Transverse colon (tissue), 4 donors: ENCODE measurements around the gene TSTD1. TPM values are rescaled to one million over a fixed set of nuclear protein-coding genes. Genes with fewer than 3 reads are reported as not detected.

Experiments
- DNase-seq: peaks from one replicate; pipeline ENCODE4 v3.0.0-alpha.2; 2019
- H3K27ac ChIP-seq, 4 donors: fragments of 200-600 bp; sonication (generic); 2 replicates each; pipeline ENCODE4 v1.5.1; 2016 to 2018; ENCODE audit warnings: inconsistent platforms in 4 of 4
- H3K27me3 ChIP-seq: fragments of 200-600 bp; sonication (generic); 2 replicates; pipeline ENCODE4 v1.5.1; 2017; ENCODE audit warnings: inconsistent platforms
- H3K36me3 ChIP-seq, 4 donors: fragments of 200-600 bp; sonication (generic); 2 replicates each; pipeline ENCODE4 v1.5.1; 2017 to 2019; ENCODE audit warnings: inconsistent platforms in 4 of 4
- H3K4me1 ChIP-seq, 4 donors: fragments of 200-600 bp; sonication (generic); 2 replicates each; pipeline ENCODE4 v1.5.1; 2017 to 2020; ENCODE audit warnings: inconsistent platforms in 4 of 4
- H3K4me3 ChIP-seq, 4 donors: fragments of 200-600 bp; sonication (generic); 1 replicate in 1 of 4; 2 replicates in 3 of 4; pipeline versions ENCODE4 v1.5.1 to v1.6.1; 2017 to 2019; ENCODE audit warnings: inconsistent platforms in 4 of 4
- H3K9me3 ChIP-seq, 2 donors: fragments of 200-600 bp; sonication (generic); 2 replicates each; pipeline ENCODE4 v1.5.1; 2017 to 2019; ENCODE audit warnings: inconsistent platforms in 2 of 2
- EP300 ChIP-seq: sonication (generic); formaldehyde crosslinking; IDR thresholded peaks from one replicate; pipeline ENCODE4 v1.6.1; 2017; ENCODE audit warnings: antibody characterized with exemption, low read depth
- POLR2A ChIP-seq: fragments of 450-650 bp; IDR thresholded peaks from one replicate; pipeline ENCODE4 v1.6.1; 2016; ENCODE audit warnings: antibody characterized with exemption, mild to moderate bottlenecking, moderate library complexity
- POLR2AphosphoS5 ChIP-seq, 3 donors: sonication (generic); formaldehyde crosslinking; IDR thresholded peaks; one replicate each; pipeline ENCODE4 v1.6.1; 2016; ENCODE audit warnings: antibody characterized with exemption in 3 of 3
- WGBS, 2 donors: methylation state at CpG; one replicate each; pipeline ENCODE4 v1.1.5; 2018; ENCODE audit warnings: low coverage in 1 of 2; 5-methylcytosine and 5-hydroxymethylcytosine counted together
- in situ Hi-C, 4 donors: fragments of 200-750 bp; cut with MboI; loops; one replicate each; pipeline versions ENCODE4 v1.15.0 to v1.15.1; 2017; ENCODE audit warnings: low sequenced_read_pairs in 3 of 4, low pct_ligation_motif_present in 1 of 4, low pct_unique_long_range_greater_than_20kb in 1 of 4
- intact Hi-C: fragments of 100-400 bp; cut with DNase I; formaldehyde crosslinking; loops from one replicate; pipeline ENCODE4 v1.15.1; 2023; ENCODE audit warnings: low total_unique reads
- total RNA-seq, 4 donors: library from RNA; depleted of rRNA; stranded (reverse); fragments of >200 nt; gene quantifications; one replicate each; pipeline ENCODE4 v1.1.0, GENCODE V29; 2016
- TF ChIP-seq, protein P1 (sequence below), 5 experiments: fragments of 200-600 bp in 3 of 5; fragments of 450-650 bp in 2 of 5; sonication (generic) in 3 of 5; IDR thresholded peaks; 1 replicate in 2 of 5; 2 replicates in 3 of 5; pipeline ENCODE4 v1.5.1; 2016 to 2017; ENCODE audit warnings: antibody characterized with exemption in 5 of 5, inconsistent platforms in 3 of 5, mild to moderate bottlenecking in 2 of 5, moderate library complexity in 1 of 5

Gene TSTD1
- total RNA-seq, 4 donors from 2014 or later: 104 to 224 (median 191) TPM

DNA sequence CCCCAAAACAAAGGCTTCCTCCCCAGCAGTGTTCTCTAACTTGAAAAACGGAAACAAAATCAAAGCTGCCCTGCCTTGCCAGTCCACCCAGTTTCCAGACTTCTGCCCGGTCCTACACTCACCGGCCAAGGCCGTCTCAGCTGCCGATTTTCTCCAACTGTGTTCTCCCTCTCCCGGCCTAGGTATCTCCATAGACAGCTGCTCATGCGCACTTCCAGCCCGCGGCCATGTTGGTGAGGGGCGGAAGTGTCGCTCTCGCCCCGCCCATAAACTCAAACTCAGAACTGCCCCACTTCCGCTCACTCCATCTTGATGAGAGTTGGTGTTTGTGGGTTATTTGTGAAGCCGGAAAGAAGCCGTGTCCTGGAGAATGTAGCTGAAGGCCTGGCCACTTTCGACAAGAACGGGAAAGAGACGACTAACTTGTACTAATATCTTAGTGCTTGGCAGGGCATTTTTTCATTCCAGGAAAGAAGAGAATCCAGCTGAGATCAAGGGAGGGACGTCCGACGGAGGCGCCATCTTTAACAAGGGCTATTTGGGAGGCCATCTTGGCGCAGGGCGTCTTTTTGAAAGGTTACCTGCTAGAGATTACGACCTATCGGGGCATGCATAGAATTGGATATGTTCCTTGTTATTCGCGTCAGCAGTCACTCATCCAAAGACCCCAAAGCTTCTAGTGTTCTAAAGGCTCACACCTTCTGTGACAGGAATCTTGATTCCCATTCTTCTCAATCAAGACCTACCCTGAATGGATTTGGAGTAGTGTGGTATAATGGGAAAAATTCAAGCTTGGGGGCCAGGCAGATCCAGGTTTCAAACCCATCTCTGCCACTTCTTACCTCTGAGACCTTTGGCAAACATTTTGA is 7.2 kb upstream of the TSTD1 start, which contains the start of gene USF1:
TSS of gene USF1 (minus strand) at position 242 of the 869 bp plus-strand sequence. CDS start 2,702 bp downstream, outside the sequence.
- Histone ChIP-seq H3K4me1 (peaks cover 5 to 19% (median 14%) of the 10 kb centered on the region in 4 donors), H3K4me3 (peak within 1 kb of the TSS; percentile 72 to 99 (median 90)), H3K27ac (peak within 1 kb of the TSS; percentile 97 to 100 (median 98)), H3K9me3 (no peaks in the 10 kb centered on the region), H3K36me3 (peaks cover 0 to 12% (median 0%) of the 10 kb centered on the region in 4 donors), H3K27me3 (no peaks in the 10 kb centered on the region)
- 1 to 4% methylated on average over 5 to 29 of the region's 29 CpGs for WGBS, 2 donors
- DNase-seq: peak; percentile 95
- in situ Hi-C loops (no loop called here), intact Hi-C loops (no loop called here)
- TF ChIP-seq EP300: no peak
- TF ChIP-seq POLR2AphosphoS5 (IDR thresholded peaks at IDR 0.05): peak; percentile 80 to 87 (median 81)
- peak; percentile 77 for TF ChIP-seq POLR2A
- TF ChIP-seq, protein P1, sequence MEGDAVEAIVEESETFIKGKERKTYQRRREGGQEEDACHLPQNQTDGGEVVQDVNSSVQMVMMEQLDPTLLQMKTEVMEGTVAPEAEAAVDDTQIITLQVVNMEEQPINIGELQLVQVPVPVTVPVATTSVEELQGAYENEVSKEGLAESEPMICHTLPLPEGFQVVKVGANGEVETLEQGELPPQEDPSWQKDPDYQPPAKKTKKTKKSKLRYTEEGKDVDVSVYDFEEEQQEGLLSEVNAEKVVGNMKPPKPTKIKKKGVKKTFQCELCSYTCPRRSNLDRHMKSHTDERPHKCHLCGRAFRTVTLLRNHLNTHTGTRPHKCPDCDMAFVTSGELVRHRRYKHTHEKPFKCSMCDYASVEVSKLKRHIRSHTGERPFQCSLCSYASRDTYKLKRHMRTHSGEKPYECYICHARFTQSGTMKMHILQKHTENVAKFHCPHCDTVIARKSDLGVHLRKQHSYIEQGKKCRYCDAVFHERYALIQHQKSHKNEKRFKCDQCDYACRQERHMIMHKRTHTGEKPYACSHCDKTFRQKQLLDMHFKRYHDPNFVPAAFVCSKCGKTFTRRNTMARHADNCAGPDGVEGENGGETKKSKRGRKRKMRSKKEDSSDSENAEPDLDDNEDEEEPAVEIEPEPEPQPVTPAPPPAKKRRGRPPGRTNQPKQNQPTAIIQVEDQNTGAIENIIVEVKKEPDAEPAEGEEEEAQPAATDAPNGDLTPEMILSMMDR (IDR thresholded peaks at IDR 0.05): peak in 1 of 5 experiments; percentile 17

DNA sequence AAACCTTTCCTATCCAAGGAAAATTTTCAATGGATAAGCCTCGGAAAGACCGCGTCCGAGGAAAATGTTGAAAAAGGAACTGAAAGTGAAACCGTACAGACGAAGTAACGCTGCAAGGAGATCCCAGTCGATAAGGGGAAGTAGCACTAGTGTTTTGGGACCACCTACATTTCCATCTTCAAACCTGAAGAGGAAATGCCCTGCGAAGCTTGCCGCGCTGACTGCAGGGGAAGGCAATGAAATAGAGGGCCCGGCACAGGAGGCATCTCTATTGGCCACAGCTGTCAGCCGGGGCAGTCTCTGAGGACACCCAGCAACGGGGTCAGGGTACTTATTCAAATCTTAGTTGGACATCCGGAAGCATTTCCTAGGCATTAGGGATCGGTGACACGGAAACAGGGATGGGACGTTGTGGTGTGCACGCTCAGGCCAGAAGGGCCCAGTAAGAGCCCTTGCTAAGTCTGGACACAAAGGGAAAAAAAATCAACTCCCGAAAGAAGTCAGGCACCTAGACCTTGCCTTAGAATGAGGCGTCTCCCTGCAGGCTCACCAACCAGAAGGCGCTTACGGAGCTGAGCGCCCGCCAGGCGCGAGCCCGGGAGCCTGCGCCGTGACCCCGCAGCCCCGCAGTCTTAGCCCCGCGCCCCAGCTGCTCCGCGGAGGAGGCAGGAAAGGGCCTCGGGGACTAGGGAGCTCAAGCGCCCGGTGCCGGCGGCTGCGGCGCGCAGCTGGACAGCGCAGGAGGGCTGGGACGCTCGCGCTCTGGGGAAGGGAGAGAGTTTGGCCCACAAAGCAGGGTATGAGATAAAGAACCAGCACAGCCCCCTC is 6.4 kb upstream of the TSTD1 start:
- peak; percentile 82 for DNase-seq
- H3K4me3 ChIP-seq: peak overlapping the region; percentile 72 to 99 (median 90)
- H3K36me3 ChIP-seq: peaks cover 0 to 21% (median 2%) of the 10 kb centered on the region in 4 donors
- peak overlapping the region; percentile 97 to 100 (median 98) for H3K27ac ChIP-seq
- in situ Hi-C loops (no loop called here), intact Hi-C loops (no loop called here)
- 0 to 1% methylated on average over 12 to 37 of the region's 48 CpGs for WGBS, 2 donors
- peaks cover 5 to 20% (median 15%) of the 10 kb centered on the region in 4 donors for H3K4me1 ChIP-seq
- H3K27me3 ChIP-seq: no peaks in the 10 kb centered on the region
- H3K9me3 ChIP-seq: no peaks in the 10 kb centered on the region
- no peak for TF ChIP-seq EP300
- TF ChIP-seq, protein P1 (IDR thresholded peaks at IDR 0.05): no peak
- TF ChIP-seq POLR2A: peak; percentile 50
- TF ChIP-seq POLR2AphosphoS5 (IDR thresholded peaks at IDR 0.05): peak; percentile 66 to 84 (median 83)

DNA sequence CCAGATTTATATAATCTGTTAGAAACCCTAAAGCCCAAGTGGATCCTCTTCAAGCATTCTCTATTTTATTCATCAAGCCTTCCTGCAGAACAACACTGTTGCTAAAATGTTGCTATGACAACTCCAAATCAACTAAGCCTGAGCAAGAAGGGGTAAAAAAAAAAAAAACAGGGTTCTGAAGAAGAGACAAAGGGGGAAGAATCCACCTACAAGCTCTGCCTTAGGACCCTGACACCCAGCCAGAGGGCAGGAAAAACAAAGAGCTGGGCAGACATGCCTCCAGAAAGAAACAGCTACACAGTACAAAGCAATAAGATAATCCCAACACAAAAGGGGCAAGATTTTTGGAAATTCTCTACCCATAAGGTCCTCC is 5.8 kb upstream of the TSTD1 start:
- no peak for DNase-seq
- Histone ChIP-seq H3K27ac (peak overlapping the region; percentile 97 to 100 (median 98)), H3K27me3 (no peaks in the 10 kb centered on the region), H3K4me1 (peaks cover 5 to 26% (median 20%) of the 10 kb centered on the region in 4 donors), H3K9me3 (no peaks in the 10 kb centered on the region), H3K36me3 (peaks cover 0 to 27% (median 5%) of the 10 kb centered on the region in 4 donors), H3K4me3 (peak overlapping the region; percentile 72 to 99 (median 90))
- in situ Hi-C loops: no loop called here
- TF ChIP-seq POLR2AphosphoS5 (IDR thresholded peaks at IDR 0.05) (no peak), EP300 (no peak), POLR2A (no peak)
- TF ChIP-seq, protein P1 (IDR thresholded peaks at IDR 0.05): no peak
- intact Hi-C loops: no loop called here

DNA sequence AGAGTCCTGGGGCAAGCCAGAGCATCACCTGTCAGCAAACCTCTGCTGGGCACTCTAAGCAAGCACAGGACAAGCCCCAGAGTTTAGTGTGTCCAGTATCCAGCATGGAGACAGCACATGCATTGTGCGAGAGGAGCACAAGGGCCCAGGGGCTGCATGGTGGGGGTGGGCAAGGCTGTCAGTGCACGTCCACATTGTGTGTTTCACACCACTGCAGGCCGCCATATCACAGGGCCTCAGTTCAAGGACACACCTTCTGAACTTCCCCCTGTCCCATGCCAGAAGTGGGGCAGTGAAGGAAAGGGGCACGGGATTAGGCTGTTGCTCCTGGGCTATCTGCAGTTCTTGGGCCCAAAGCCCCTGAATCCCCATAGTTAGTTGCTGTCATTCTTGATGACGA is 782 bp upstream of the TSTD1 start:
- intact Hi-C loops: no loop called here
- H3K9me3 ChIP-seq: no peaks in the 10 kb centered on the region
- H3K27ac ChIP-seq: peak overlapping the region; percentile 84 to 92 (median 86)
- H3K4me3 ChIP-seq: no peak overlapping the region
- WGBS, 2 donors: 67% methylated on average over 5 of the region's 5 CpGs; no CpG with 5 or more reads in 1 of the 2 donors
- DNase-seq: no peak
- peaks cover 5 to 34% (median 29%) of the 10 kb centered on the region in 4 donors for H3K4me1 ChIP-seq
- peaks cover 0 to 27% (median 6%) of the 10 kb centered on the region in 4 donors for H3K36me3 ChIP-seq
- in situ Hi-C loops: no loop called here
- TF ChIP-seq EP300 (no peak), POLR2AphosphoS5 (IDR thresholded peaks at IDR 0.05) (no peak), POLR2A (no peak)
- TF ChIP-seq, protein P1 (IDR thresholded peaks at IDR 0.05): no peak
- H3K27me3 ChIP-seq: no peaks in the 10 kb centered on the region
